GM23338 (cell line): ENCODE results near the gene NANP. TPM values are rescaled to one million over a fixed set of nuclear protein-coding genes. Genes with fewer than 3 reads are reported as not detected.

Source experiments
- ATAC-seq: fragments of 200-7000 bp; cut with Tn5 transposase; 3 replicates; pipeline ENCODE4 v1.9.1; 2020
- DNase-seq: peaks from one replicate; pipeline ENCODE4 v3.0.0-alpha.2; 2015; ENCODE audit warnings: low spot score
- H2AFZ ChIP-seq: fragments of 200-600 bp; sonication (generic); 2 replicates; pipeline ENCODE4 v1.8.0; 2016; ENCODE audit warnings: antibody characterized with exemption, mild to moderate bottlenecking, moderate library complexity
- H3F3A ChIP-seq: fragments of 200-600 bp; sonication (generic); replicated peaks from 2 replicates; pipeline ENCODE4 v1.8.0; 2017; ENCODE audit warnings: antibody characterized with exemption, mixed run types, low read depth
- H3K27ac ChIP-seq: fragments of 200-600 bp; sonication (generic); 2 replicates; pipeline ENCODE4 v1.6.1; 2016; ENCODE audit warnings: low read depth
- H3K27me3 ChIP-seq: fragments of 200-600 bp; sonication (generic); 2 replicates; pipeline ENCODE4 v1.8.0; 2016; ENCODE audit warnings: mild to moderate bottlenecking, mixed run types, moderate library complexity; ENCODE audit not compliant: insufficient read depth
- H3K36me3 ChIP-seq: fragments of 200-600 bp; sonication (generic); 2 replicates; pipeline ENCODE4 v1.8.0; 2016; ENCODE audit warnings: mild to moderate bottlenecking; ENCODE audit not compliant: insufficient read depth
- H3K4me1 ChIP-seq: fragments of 200-600 bp; sonication (generic); 2 replicates; pipeline ENCODE4 v1.8.0; 2016; ENCODE audit warnings: mild to moderate bottlenecking, moderate library complexity; ENCODE audit not compliant: insufficient read depth
- H3K4me2 ChIP-seq: fragments of 200-600 bp; sonication (generic); 2 replicates; pipeline ENCODE4 v1.7.1; 2017; ENCODE audit warnings: mixed run types
- H3K4me3 ChIP-seq: fragments of 200-600 bp; sonication (generic); 2 replicates; pipeline ENCODE4 v1.6.1; 2016; ENCODE audit warnings: mixed run types
- H3K79me2 ChIP-seq: fragments of 200-600 bp; sonication (generic); replicated peaks from 2 replicates; pipeline ENCODE4 v1.8.0; 2017; ENCODE audit warnings: mild to moderate bottlenecking; ENCODE audit not compliant: insufficient read depth
- H3K9me2 ChIP-seq: fragments of 200-600 bp; sonication (generic); 2 replicates; pipeline ENCODE4 v1.8.0; 2017; ENCODE audit not compliant: insufficient read depth
- H4K20me1 ChIP-seq: fragments of 200-600 bp; sonication (generic); replicated peaks from 2 replicates; pipeline ENCODE4 v1.8.0; 2017; ENCODE audit warnings: mild to moderate bottlenecking; ENCODE audit not compliant: insufficient read depth
- H3K27ac Mint-ChIP-seq: 2 replicates; pipeline ENCODE4 v1.8.0; 2020; ENCODE audit warnings: inconsistent platforms, mild to moderate bottlenecking, moderate library complexity, mixed read lengths
- H3K27me3 Mint-ChIP-seq: 3 replicates; pipeline ENCODE4 v1.8.0; 2022; ENCODE audit warnings: low read depth, mild to moderate bottlenecking, moderate library complexity, mixed read lengths, inconsistent platforms; ENCODE audit not compliant: insufficient read depth, poor library complexity
- H3K36me3 Mint-ChIP-seq: 3 replicates; pipeline ENCODE4 v1.8.0; 2021; ENCODE audit warnings: low read depth, mild to moderate bottlenecking, inconsistent platforms, moderate library complexity, mixed read lengths
- H3K4me1 Mint-ChIP-seq: 3 replicates; pipeline ENCODE4 v1.8.0; 2020; ENCODE audit warnings: mild to moderate bottlenecking, inconsistent platforms, mixed read lengths
- H3K4me3 Mint-ChIP-seq: 3 replicates; pipeline ENCODE4 v1.8.0; 2021; ENCODE audit warnings: moderate library complexity, mild to moderate bottlenecking, inconsistent platforms, mixed read lengths
- H3K9me3 Mint-ChIP-seq: 3 replicates; pipeline ENCODE4 v1.8.0; 2020; ENCODE audit warnings: moderate library complexity, mild to moderate bottlenecking, inconsistent platforms, mixed read lengths
- CTCF ChIP-seq, 2 experiments: fragments of 200-600 bp in 1 of 2; sonication (generic) in 1 of 2; conservative IDR thresholded peaks; 2 replicates each; pipeline versions ENCODE4 v1.5.1 to v1.6.1; 2016 to 2017; ENCODE audit warnings: antibody characterized with exemption in 2 of 2, low read depth in 2 of 2, mild to moderate bottlenecking in 2 of 2, moderate library complexity in 1 of 2
- EZH2 ChIP-seq: fragments of 200-600 bp; sonication (generic); IDR thresholded peaks from one replicate; pipeline ENCODE4 v1.8.0; 2017; ENCODE audit warnings: antibody characterized with exemption, mild to moderate bottlenecking, low read depth; ENCODE audit not compliant: unreplicated experiment
- EZH2phosphoT487 ChIP-seq: fragments of 200-600 bp; sonication (generic); IDR thresholded peaks from one replicate; pipeline ENCODE4 v1.8.1; 2018; ENCODE audit warnings: antibody characterized with exemption; ENCODE audit not compliant: unreplicated experiment
- POLR2AphosphoS5 ChIP-seq: IDR thresholded peaks from 2 replicates; pipeline ENCODE4 v1.6.1; 2016; ENCODE audit warnings: antibody characterized with exemption, low read depth
- REST ChIP-seq: IDR thresholded peaks from one replicate; pipeline ENCODE4 v1.6.1; 2018; ENCODE audit warnings: antibody characterized with exemption; ENCODE audit not compliant: unreplicated experiment
- STAT1 ChIP-seq: IDR thresholded peaks from one replicate; pipeline ENCODE4 v1.6.1; 2016; ENCODE audit warnings: antibody characterized with exemption; ENCODE audit not compliant: unreplicated experiment
- ZNF331 ChIP-seq: fragments of 250-450 bp; sonication (Bioruptor Pico); IDR thresholded peaks from 2 replicates; pipeline ENCODE4 v1.5.0; 2020; ENCODE audit warnings: low read depth, mild to moderate bottlenecking, moderate library complexity
- polyA plus RNA-seq: library from polyadenylated mRNA; unstranded; fragments of >200 nt; fragmentation: Nextera tagmentation; extraction: Ambion mirVana; gene quantifications from 2 replicates; pipeline ENCODE4 v1.2.1, GENCODE V29; 2016
- total RNA-seq: library from RNA; depleted of rRNA; stranded (reverse); fragments of >200 nt; shearing (Covaris generic); gene quantifications from 2 replicates; pipeline ENCODE4 v1.2.3, GENCODE V29; 2014

The NANP gene
- total and polyA plus RNA-seq, 2 experiments from 2014 or later, result 3.9 to 7.6 TPM

GRCh38 chr20:25580711-25581110 is 43.1 kb downstream of the NANP start (continued):
- TF ChIP-seq EZH2 (no peak), EZH2phosphoT487 (no peak)

- peaks cover 31% of the 10 kb centered on the region for H3K4me1 Mint-ChIP-seq
- no peak overlapping the region for H3K27ac ChIP-seq
- H3K27me3 ChIP-seq, result no peaks in the 10 kb centered on the region
- peaks cover 100% of the 10 kb centered on the region for H3K79me2 ChIP-seq
- no peaks in the 10 kb centered on the region for H3F3A ChIP-seq
- H3K36me3 Mint-ChIP-seq, result peaks cover 62% of the 10 kb centered on the region
- no peak for TF ChIP-seq REST
- no peak for TF ChIP-seq ZNF331 (CRISPR knock-in tag)
- TF ChIP-seq CTCF (conservative IDR thresholded peaks at IDR 0.05; ENCODE audit: low read depth in 2 of 2), result no peak
- no peak for TF ChIP-seq POLR2AphosphoS5
- TF ChIP-seq STAT1, result no peak
- DNase-seq (peak; percentile 42), ATAC-seq (peak; percentile 83)
- no peak overlapping the region for H3K4me3 ChIP-seq
- peaks cover 9% of the 10 kb centered on the region for H3K4me1 ChIP-seq
- H3K4me2 ChIP-seq, result no peak overlapping the region
- H3K27me3 Mint-ChIP-seq, result peaks cover 2% of the 10 kb centered on the region
- no peak overlapping the region for H3K27ac Mint-ChIP-seq
- no peak overlapping the region for H2AFZ ChIP-seq
- peaks cover 27% of the 10 kb centered on the region for H4K20me1 ChIP-seq
- H3K9me2 ChIP-seq, result no peaks in the 10 kb centered on the region
- peaks cover 6% of the 10 kb centered on the region for H3K36me3 ChIP-seq
- no peaks in the 10 kb centered on the region; the same call in 2 of the 3 replicates for H3K9me3 Mint-ChIP-seq
- no peak overlapping the region for H3K4me3 Mint-ChIP-seq
Measured at GRCh38 chr20:25579081-25579770, 44.6 kb downstream of the NANP start.
